IMR-90 (cell line): Measurements from ENCODE around the gene TMEM117. TPM values are rescaled to one million over a fixed set of nuclear protein-coding genes. Genes with fewer than 3 reads are reported as not detected.

Experiments
- ATAC-seq: fragments of 200-7000 bp; cut with Tn5 transposase; 2 replicates; pipeline ENCODE4 v1.9.1; 2020; ENCODE audit warnings: low read depth, mild to moderate bottlenecking, moderate library complexity
- BruUV-seq: library from RNA; stranded (reverse); fragments of 400-500 nt; replicated peaks from 2 replicates; lab custom pipeline; 2021; lab: Mats Ljungman, UMichigan
- CTCF ChIA-PET: fragments of 300-600 bp; formaldehyde crosslinking; extraction: SDS; loops from one replicate; lab custom pipeline; 2021; ENCODE audit warnings: antibody characterized with exemption; lab: Yijun Ruan, JAX
- POLR2A ChIA-PET: fragments of 300-600 bp; sonication (Branson Sonifier 250); formaldehyde crosslinking; loops from one replicate; lab custom pipeline; 2022; ENCODE audit warnings: antibody characterized with exemption; ENCODE audit not compliant: unreplicated experiment; lab: Charles Lee
- DNase-seq: peaks from one replicate; pipeline ENCODE4 v3.0.0; 2013
- H2AFZ ChIP-seq: replicated peaks from 2 replicates; pipeline ENCODE3; 2013; ENCODE audit warnings: low read length, mild to moderate bottlenecking; ENCODE audit not compliant: poor library complexity
- H2AK5ac ChIP-seq: 2 replicates; pipeline ENCODE4 v1.6.1; 2013; ENCODE audit warnings: low read depth, low read length, inconsistent platforms
- H2AK9ac ChIP-seq: replicated peaks from 2 replicates; pipeline ENCODE3; 2013; ENCODE audit warnings: mild to moderate bottlenecking, low read depth, low read length, moderate library complexity; ENCODE audit not compliant: poor library complexity
- H2BK120ac ChIP-seq: 2 replicates; pipeline ENCODE4 v1.6.1; 2013; ENCODE audit warnings: low read depth, low read length, inconsistent platforms
- H2BK15ac ChIP-seq: 3 replicates; pipeline ENCODE4 v1.6.1; 2013; ENCODE audit warnings: low read depth, low read length, inconsistent platforms
- H2BK20ac ChIP-seq: 2 replicates; pipeline ENCODE4 v1.6.1; 2013; ENCODE audit warnings: low read depth, mild to moderate bottlenecking, inconsistent platforms, low read length, moderate library complexity
- H2BK5ac ChIP-seq: 2 replicates; pipeline ENCODE4 v1.6.1; 2013; ENCODE audit warnings: mild to moderate bottlenecking, low read depth, low read length, inconsistent platforms; ENCODE audit not compliant: poor library complexity, severe bottlenecking
- H3K14ac ChIP-seq: replicated peaks from 2 replicates; pipeline ENCODE4 v1.6.1; 2013; ENCODE audit warnings: low read depth, low read length, inconsistent platforms
- H3K18ac ChIP-seq: 2 replicates; pipeline ENCODE4 v1.6.1; 2013; ENCODE audit warnings: low read depth, low read length, control low read depth
- H3K23ac ChIP-seq: 2 replicates; pipeline ENCODE4 v1.6.1; 2013; ENCODE audit warnings: low read depth, low read length, inconsistent platforms
- H3K27ac ChIP-seq: 2 replicates; pipeline ENCODE4 v1.5.1; 2013; ENCODE audit warnings: mild to moderate bottlenecking, control low read depth, low read length; ENCODE audit not compliant: insufficient read depth
- H3K27me3 ChIP-seq: 2 replicates; pipeline ENCODE4 v1.6.1; 2013; ENCODE audit warnings: low read length; ENCODE audit not compliant: control insufficient read depth, insufficient read depth
- H3K36me3 ChIP-seq: 2 replicates; pipeline ENCODE4 v1.6.1; 2013; ENCODE audit warnings: low read length, mixed read lengths; ENCODE audit not compliant: control insufficient read depth, insufficient read depth
- H3K4ac ChIP-seq: 2 replicates; pipeline ENCODE4 v1.6.1; 2013; ENCODE audit warnings: low read depth, low read length, inconsistent platforms
- H3K4me1 ChIP-seq: 2 replicates; pipeline ENCODE4 v1.6.1; 2013; ENCODE audit warnings: low read length, mixed read lengths; ENCODE audit not compliant: control insufficient read depth, insufficient read depth
- H3K4me2 ChIP-seq: 2 replicates; pipeline ENCODE4 v1.6.1; 2013; ENCODE audit warnings: low read depth, mild to moderate bottlenecking, control low read depth, low read length, moderate library complexity
- H3K4me3 ChIP-seq: 2 replicates; pipeline ENCODE4 v1.5.1; 2013; ENCODE audit warnings: low read depth, mild to moderate bottlenecking, control low read depth, low read length, moderate library complexity; ENCODE audit not compliant: insufficient read depth
- H3K56ac ChIP-seq: 2 replicates; pipeline ENCODE4 v1.6.1; 2013; ENCODE audit warnings: low read length, inconsistent platforms; ENCODE audit not compliant: insufficient read depth; ENCODE audit errors: extremely low read depth
- H3K79me1 ChIP-seq, 2 experiments: 2 replicates each; pipeline ENCODE4 v1.6.1; 2013; ENCODE audit warnings: low read length in 2 of 2, inconsistent platforms in 1 of 2, low read depth in 1 of 2
- H3K9ac ChIP-seq: 2 replicates; pipeline ENCODE4 v1.6.1; 2013; ENCODE audit warnings: low read depth, low read length, control low read depth
- H3K9me1 ChIP-seq: 2 replicates; pipeline ENCODE4 v1.6.1; 2013; ENCODE audit warnings: low read length, inconsistent platforms; ENCODE audit not compliant: insufficient read depth
- H3K9me3 ChIP-seq: 2 replicates; pipeline ENCODE4 v1.6.1; 2013; ENCODE audit warnings: low read length; ENCODE audit not compliant: control insufficient read depth, insufficient read depth
- H4K20me1 ChIP-seq: 2 replicates; pipeline ENCODE4 v1.6.1; 2013; ENCODE audit warnings: low read length, inconsistent platforms; ENCODE audit not compliant: insufficient read depth
- H4K5ac ChIP-seq: 2 replicates; pipeline ENCODE4 v1.6.1; 2013; ENCODE audit warnings: mild to moderate bottlenecking, low read depth, low read length, control low read depth
- H4K8ac ChIP-seq, 2 experiments: 2 replicates each; pipeline ENCODE4 v1.6.1; 2013; ENCODE audit warnings: low read depth in 2 of 2, low read length in 2 of 2, control low read depth in 1 of 2, inconsistent platforms in 1 of 2
- H4K91ac ChIP-seq: 2 replicates; pipeline ENCODE4 v1.6.1; 2013; ENCODE audit warnings: low read depth, low read length, inconsistent platforms; ENCODE audit not compliant: insufficient read depth
- BHLHE40 ChIP-seq: fragments of 150-350 bp; IDR thresholded peaks from 2 replicates; pipeline ENCODE4 v1.6.1; 2016; ENCODE audit warnings: mild to moderate bottlenecking, low read depth, low read length
- CEBPB ChIP-seq: IDR thresholded peaks from 2 replicates; pipeline ENCODE4 v1.6.1; 2012; ENCODE audit warnings: low read depth, low read length, improper control_type of control experiment
- CHD1 ChIP-seq: IDR thresholded peaks from 2 replicates; pipeline ENCODE4 v1.6.1; 2012; ENCODE audit warnings: low read depth, low read length, improper control_type of control experiment
- MAFK ChIP-seq: IDR thresholded peaks from 2 replicates; pipeline ENCODE4 v1.6.1; 2012; ENCODE audit warnings: low read depth, low read length, improper control_type of control experiment
- MAZ ChIP-seq: IDR thresholded peaks from 2 replicates; pipeline ENCODE4 v1.6.1; 2012; ENCODE audit warnings: low read depth, mild to moderate bottlenecking, low read length, improper control_type of control experiment, moderate library complexity, borderline replicate concordance
- MXI1 ChIP-seq: IDR thresholded peaks from 2 replicates; pipeline ENCODE4 v1.6.1; 2012; ENCODE audit warnings: low read depth, mild to moderate bottlenecking, low read length, moderate library complexity, borderline replicate concordance
- POLR2A ChIP-seq: IDR thresholded peaks from 2 replicates; pipeline ENCODE4 v1.6.1; 2012; ENCODE audit warnings: mild to moderate bottlenecking, low read depth, low read length
- RAD21 ChIP-seq: IDR thresholded peaks from 2 replicates; pipeline ENCODE4 v1.6.1; 2012; ENCODE audit warnings: low read length, improper control_type of control experiment
- RCOR1 ChIP-seq: IDR thresholded peaks from 2 replicates; pipeline ENCODE4 v1.6.1; 2012; ENCODE audit warnings: mild to moderate bottlenecking, low read length, improper control_type of control experiment; ENCODE audit not compliant: insufficient replicate concordance
- SMC3 ChIP-seq: fragments of 150-350 bp; IDR thresholded peaks from 2 replicates; pipeline ENCODE4 v1.6.1; 2016; ENCODE audit warnings: low read depth, mild to moderate bottlenecking, antibody characterized with exemption, low read length, moderate library complexity
- WGBS, 2 experiments: methylation state at CpG; one replicate each; pipeline versions ENCODE4 v1.1.5 to v1.1.7; 2013; ENCODE audit warnings: missing lambda C conversion rate in 2 of 2; ENCODE audit not compliant: insufficient read length in 1 of 2; ENCODE audit errors: extremely low coverage in 2 of 2; 5-methylcytosine and 5-hydroxymethylcytosine counted together
- dilution Hi-C: fragments of 300-500 bp; cut with HindIII; formaldehyde crosslinking; loops from one replicate; pipeline ENCODE4 v1.14.3; 2018; ENCODE audit warnings: low sequenced_read_pairs; ENCODE audit not compliant: unreplicated experiment
- in situ Hi-C: fragments of 300-500 bp; cut with MboI; formaldehyde crosslinking; loops from 3 replicates; pipeline ENCODE4 v1.14.3; 2019; ENCODE audit warnings: low sequenced_read_pairs, inconsistent platforms, mixed read lengths
- intact Hi-C: fragments of 100-400 bp; cut with micrococcal nuclease; formaldehyde crosslinking; loops from 2 replicates; pipeline ENCODE4 v1.10.0; 2022
- polyA plus RNA-seq, 3 experiments: library from polyadenylated mRNA; depleted of rRNA; stranded (reverse); fragments of >200 nt; gene quantifications; 2 replicates each; pipeline ENCODE4 v1.2.3, GENCODE V29; 2012; ENCODE audit warnings: low replicate concordance in 1 of 3
- total RNA-seq: library from RNA; depleted of rRNA; stranded (reverse); fragments of >200 nt; gene quantifications from 2 replicates; pipeline ENCODE4 v1.2.3, GENCODE V29; 2012
- TF ChIP-seq, protein P1 (sequence below): fragments of 150-350 bp; IDR thresholded peaks from 2 replicates; pipeline ENCODE4 v1.6.1; 2016; ENCODE audit warnings: low read depth, mild to moderate bottlenecking, low read length, moderate library complexity, borderline replicate concordance
- TF ChIP-seq, protein P2 (sequence below): fragments of 150-350 bp; IDR thresholded peaks from 2 replicates; pipeline ENCODE4 v1.6.1; 2017; ENCODE audit warnings: mild to moderate bottlenecking, antibody characterized with exemption, low read length, low read depth

TMEM117 gene
- total and polyA plus RNA-seq, 2 of the 4 experiments (the other 2 are of a cell fraction): 8.7 to 21.0 TPM

GRCh38 chr12:44098786-44099185, 262.9 kb downstream of the TMEM117 start:
- in situ Hi-C loops (no loop called here), intact Hi-C loops (no loop called here), dilution Hi-C loops (no loop called here)
- Histone ChIP-seq H2BK15ac (no peak overlapping the region), H3K27ac (no peak overlapping the region), H3K4me3 (no peak overlapping the region), H3K36me3 (no peaks in the 10 kb centered on the region), H3K9me1 (no peaks in the 10 kb centered on the region), H3K27me3 (no peaks in the 10 kb centered on the region), H2BK20ac (no peak overlapping the region), H4K91ac (no peak overlapping the region), H2BK120ac (no peak overlapping the region), H3K79me1 (no peaks in the 10 kb centered on the region), H3K23ac (no peak overlapping the region), H4K8ac (no peak overlapping the region), H4K5ac (no peak overlapping the region), H2AK5ac (no peak overlapping the region), H2AK9ac (no peak overlapping the region), H3K4ac (no peak overlapping the region), H4K20me1 (no peaks in the 10 kb centered on the region), H3K9ac (no peak overlapping the region), H3K56ac (no peak overlapping the region), H2AFZ (no peak overlapping the region), H2BK5ac (no peak overlapping the region), H3K4me1 (no peaks in the 10 kb centered on the region), H3K4me2 (no peak overlapping the region), H3K9me3 (no peaks in the 10 kb centered on the region; the same call in 1 of the 2 replicates), H3K14ac (no peak overlapping the region), H3K18ac (no peak overlapping the region)
- no TSS peak for BruUV-seq
- POLR2A ChIA-PET: no interaction called here
- CTCF ChIA-PET: no interaction called here
- no CpG with 5 or more reads among the region's 1 CpG for WGBS, 2 experiments
- TF ChIP-seq MAZ: no peak
- TF ChIP-seq MAFK: no peak
- TF ChIP-seq RCOR1: no peak
- TF ChIP-seq MXI1: no peak
- TF ChIP-seq, protein P1, sequence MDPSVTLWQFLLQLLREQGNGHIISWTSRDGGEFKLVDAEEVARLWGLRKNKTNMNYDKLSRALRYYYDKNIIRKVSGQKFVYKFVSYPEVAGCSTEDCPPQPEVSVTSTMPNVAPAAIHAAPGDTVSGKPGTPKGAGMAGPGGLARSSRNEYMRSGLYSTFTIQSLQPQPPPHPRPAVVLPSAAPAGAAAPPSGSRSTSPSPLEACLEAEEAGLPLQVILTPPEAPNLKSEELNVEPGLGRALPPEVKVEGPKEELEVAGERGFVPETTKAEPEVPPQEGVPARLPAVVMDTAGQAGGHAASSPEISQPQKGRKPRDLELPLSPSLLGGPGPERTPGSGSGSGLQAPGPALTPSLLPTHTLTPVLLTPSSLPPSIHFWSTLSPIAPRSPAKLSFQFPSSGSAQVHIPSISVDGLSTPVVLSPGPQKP: no peak
- TF ChIP-seq CEBPB: no peak
- no peak for TF ChIP-seq POLR2A
- TF ChIP-seq, protein P2, sequence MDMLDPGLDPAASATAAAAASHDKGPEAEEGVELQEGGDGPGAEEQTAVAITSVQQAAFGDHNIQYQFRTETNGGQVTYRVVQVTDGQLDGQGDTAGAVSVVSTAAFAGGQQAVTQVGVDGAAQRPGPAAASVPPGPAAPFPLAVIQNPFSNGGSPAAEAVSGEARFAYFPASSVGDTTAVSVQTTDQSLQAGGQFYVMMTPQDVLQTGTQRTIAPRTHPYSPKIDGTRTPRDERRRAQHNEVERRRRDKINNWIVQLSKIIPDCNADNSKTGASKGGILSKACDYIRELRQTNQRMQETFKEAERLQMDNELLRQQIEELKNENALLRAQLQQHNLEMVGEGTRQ: no peak
- TF ChIP-seq CHD1: no peak
- TF ChIP-seq RAD21: no peak
- TF ChIP-seq BHLHE40: no peak
- TF ChIP-seq SMC3: no peak
- DNase-seq (no peak), ATAC-seq (no peak)
